Measurements from ENCODE around the gene ADAD1.

ADAD1 gene

DNA sequence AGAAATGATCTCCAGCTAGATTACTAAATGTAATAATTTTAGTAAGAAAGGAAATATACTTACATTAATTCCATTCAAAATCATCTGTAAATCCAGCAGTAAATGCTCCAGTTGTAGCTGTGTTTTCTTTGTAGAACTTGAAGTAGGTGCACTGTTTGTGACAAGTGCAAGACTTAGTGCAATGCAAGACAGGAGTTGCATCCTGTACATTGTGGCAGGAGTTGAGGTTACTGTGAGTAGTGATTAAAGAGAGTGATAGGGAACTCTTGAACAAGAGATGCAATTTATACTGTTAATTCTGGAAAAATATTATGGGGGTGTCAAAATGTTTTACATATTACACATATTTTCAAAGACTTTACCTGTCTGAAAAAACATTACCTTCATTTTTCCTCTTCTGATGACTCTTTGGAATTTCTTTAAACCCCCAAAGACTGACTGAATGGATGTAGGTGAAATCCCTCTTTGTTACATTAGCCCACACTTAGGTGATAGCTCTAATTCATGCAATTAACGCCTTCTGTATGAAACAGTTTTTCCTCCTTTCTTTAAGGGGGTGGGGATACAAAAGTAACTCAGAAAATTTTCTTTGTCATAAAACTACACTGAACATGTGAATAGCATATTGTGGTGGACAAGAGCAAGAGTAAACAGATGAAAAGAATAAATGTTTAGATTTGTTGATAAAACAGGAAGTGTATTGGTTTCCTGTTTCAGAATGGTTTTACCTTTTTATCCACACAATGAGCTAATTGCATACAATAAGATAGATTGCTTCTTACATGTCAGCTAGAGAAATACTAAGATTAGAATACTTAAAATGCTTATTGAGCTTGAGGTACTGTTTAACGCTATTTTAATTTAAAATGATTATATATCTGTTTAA, 77.7 kb downstream of the ADAD1 start, which contains the start of gene IL2:
Gene IL2, minus strand, starts transcription at position 495 of the 886 bp plus-strand sequence. Its CDS starts 285 bp downstream, at position 210.
- DNase-seq, result no peak

DNA sequence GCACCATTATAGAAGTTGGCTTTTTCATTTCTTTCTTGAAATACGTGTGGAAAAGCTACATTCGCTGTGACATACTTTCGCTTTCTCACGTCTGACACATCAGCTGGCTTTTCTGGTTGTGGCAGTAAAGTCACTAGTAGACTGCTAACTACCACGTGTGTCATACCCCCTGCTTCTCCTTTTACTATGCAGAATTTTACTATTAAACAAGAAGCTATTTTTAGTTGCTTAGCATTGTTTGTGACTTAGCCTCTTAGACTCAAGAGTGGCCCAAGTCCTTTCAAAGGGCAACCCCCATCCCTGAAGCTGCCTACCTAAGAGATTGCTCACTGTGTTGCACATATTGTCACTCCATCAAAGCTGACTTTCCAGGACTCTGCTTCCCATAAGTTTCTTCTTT, 79.8 kb downstream of the ADAD1 start:
- DNase-seq, result peak; percentile 2

DNA sequence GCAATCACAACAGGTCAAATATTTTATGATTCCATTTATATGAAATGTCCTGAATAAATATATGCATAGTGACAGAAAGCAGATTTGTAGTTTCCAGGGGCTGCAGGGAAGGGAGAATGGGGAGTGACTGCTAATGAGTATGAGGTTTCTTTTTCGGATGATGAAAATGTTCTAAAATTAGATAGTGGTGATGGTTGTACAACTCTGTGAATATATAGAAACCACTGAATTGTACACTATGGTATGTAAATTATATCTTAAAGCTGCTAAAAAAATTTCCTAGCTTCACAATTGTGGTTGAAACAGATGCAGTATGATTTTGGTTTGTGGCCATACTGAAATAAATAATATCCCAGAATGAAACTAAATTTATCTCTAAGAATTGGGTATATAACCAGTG, 90.6 kb downstream of the ADAD1 start:
- DNase-seq, result no peak

DNA sequence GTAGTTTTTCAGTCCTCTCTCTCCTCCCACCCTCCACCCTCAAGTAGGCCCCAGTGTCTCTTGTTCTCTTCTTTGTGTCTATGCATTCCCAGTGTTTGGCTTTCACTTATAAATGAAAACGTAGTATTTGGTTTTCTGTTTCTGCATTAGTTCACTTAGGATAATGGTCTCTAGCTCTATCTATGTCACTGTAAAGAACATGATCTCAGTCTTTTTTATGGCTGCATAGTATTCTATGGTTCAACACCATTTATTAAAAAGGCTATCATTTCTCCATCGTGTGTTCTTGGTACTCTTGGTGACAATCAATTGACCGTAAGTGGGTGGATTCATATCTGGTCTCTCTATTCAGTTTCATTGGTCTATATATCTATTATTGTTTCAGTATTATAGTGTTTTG, 96.4 kb downstream of the ADAD1 start:
- no peak for DNase-seq

DNA sequence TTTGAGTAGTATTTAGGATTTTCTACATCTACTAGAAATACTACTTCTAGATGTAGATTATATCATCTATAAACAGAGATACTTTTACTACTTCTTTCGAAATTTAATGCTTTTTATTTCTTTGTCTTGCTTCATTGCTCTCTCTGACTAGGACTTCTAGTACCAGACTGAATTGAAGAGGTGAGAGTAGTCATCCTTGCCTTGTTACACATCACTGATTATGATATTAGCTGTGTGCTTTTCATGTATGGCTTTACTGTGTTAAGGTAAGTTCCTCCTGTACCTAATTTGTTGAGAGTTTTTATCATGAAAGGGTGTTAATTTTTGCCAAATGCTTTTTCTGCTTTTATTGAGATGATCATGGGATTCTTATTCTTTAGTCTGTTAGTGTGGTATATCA, 97.3 kb downstream of the ADAD1 start:
- no peak for DNase-seq

DNA sequence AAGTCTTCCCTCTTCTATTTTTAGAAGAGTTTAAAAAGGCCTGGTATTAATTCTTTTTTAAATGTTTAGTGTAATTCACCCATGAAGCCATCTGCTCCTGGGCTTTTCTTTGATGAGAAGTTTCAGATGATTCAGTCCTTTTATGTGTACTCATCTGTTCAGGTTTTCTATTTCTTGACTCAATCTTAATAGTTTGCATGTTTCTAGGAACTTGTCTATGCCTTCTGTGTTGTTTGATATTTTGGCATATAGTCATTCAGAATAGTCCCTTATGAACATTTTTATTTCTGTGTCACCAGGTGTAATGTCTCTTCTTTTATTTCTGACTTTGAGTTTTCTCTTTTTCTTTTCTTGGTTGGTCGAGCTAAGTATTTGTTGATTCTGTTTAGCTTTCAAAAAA, 97.9 kb downstream of the ADAD1 start:
- DNase-seq, result no peak
